ENCODE data around the gene APBA3. TPM values are rescaled to one million over a fixed set of nuclear protein-coding genes. Genes with fewer than 3 reads are reported as not detected.
A peak's percentile ranks its signal among the peaks of the same experiment; 100 is the strongest.

Gene APBA3
- total and polyA plus RNA-seq, 9 of the 15 experiments (the other 6 are each of a cell fraction or from before 2014, with no cell fraction given), result 0.10 to 29.5 (median 11.5) TPM

GRCh38 chr19:3762501-3763459 is 1.3 kb upstream of the APBA3 start, which contains the start of gene MRPL54 (continued):
- TF ChIP-seq MTF1 (CRISPR knock-in tag; IDR thresholded peaks at IDR 0.05; ENCODE audit: borderline replicate concordance) (no peak), TCF7L2 (IDR thresholded peaks at IDR 0.05; ENCODE audit: low read depth, low read length) (peak; percentile 37; the same call in 1 of the 2 replicates), CBFA2T2 (conservative IDR thresholded peaks at IDR 0.05) (no peak), ZNF23 (CRISPR knock-in tag; IDR thresholded peaks at IDR 0.05) (0 out of 2 replicates have a peak, but pooled peaks have one; percentile 26), ZHX1 (conservative IDR thresholded peaks at IDR 0.05; ENCODE audit: low read length) (no peak), SP1 (CRISPR knock-in tag; IDR thresholded peaks at IDR 0.05) (peak; percentile 83), ZNF12 (CRISPR knock-in tag; IDR thresholded peaks at IDR 0.05) (no peak), ZNF507 (tag; conservative IDR thresholded peaks at IDR 0.05) (no peak), RUNX1 (IDR thresholded peaks at IDR 0.05; ENCODE audit: low read depth) (0 out of 2 replicates have a peak, but pooled peaks have one; percentile 10), PML (IDR thresholded peaks at IDR 0.05; ENCODE audit: low read length) (peak; percentile 75; the same call in 1 of the 2 replicates), NR2C2 (CRISPR knock-in tag; IDR thresholded peaks at IDR 0.05) (peak; percentile 82), NR2C2 (tag; IDR thresholded peaks at IDR 0.05) (peak; percentile 95), FOXJ3 (CRISPR knock-in tag; IDR thresholded peaks at IDR 0.05) (no peak), ZNF124 (CRISPR knock-in tag; IDR thresholded peaks at IDR 0.05) (no peak)
- TF ChIP-seq, protein P1, sequence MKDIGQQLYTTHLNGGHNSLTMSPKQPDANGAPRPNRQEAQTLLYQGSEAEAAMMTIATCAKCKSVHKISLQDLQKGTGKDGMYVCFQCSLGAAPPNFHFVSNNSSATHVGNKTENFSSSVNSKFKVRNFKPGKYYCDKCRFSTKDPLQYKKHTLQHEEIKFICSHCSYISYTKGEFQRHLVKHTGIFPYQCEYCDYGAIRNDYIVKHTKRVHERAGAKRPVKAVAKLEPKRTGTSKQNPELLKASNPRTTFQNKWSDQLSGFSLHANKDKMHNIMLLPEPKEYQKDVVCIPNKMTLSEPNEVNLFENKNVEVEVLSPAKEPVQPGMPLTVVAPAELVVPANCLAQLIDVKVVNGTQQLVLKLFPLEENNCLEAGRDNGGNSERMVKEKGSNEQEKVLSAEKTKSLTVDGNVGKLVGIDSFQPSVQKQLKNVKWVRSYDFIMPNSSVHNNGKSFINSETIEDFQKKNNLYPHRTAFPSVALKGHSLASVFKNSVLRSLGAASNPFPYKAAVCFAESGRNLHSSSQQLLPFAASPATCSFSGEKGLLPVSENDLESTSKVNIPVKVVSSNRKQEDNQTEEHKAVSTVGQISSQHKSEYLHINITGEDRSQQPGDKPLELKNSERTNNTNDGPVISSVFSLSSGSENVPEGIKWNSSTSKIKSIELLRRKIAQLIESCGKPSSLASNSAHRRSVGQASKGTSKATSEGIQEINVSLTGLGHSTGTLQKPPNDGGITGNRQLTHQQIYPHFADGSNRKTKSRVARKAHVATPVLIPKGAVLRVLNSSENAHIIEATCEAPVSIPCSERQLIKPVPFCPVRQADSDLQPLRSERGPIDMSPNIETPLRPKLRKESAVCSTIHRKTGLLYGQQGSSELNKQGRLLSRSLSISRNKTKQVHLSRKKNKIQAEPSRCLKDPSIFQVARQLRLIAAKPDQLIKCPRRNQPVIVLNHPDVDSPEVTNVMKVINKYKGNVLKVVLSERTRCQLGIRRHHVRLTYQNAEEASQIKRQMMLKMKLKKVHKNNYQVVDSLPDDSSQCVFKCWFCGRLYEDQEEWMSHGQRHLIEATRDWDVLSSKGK (CRISPR knock-in tag; IDR thresholded peaks at IDR 0.05), result no peak
- TF ChIP-seq, protein P2, sequence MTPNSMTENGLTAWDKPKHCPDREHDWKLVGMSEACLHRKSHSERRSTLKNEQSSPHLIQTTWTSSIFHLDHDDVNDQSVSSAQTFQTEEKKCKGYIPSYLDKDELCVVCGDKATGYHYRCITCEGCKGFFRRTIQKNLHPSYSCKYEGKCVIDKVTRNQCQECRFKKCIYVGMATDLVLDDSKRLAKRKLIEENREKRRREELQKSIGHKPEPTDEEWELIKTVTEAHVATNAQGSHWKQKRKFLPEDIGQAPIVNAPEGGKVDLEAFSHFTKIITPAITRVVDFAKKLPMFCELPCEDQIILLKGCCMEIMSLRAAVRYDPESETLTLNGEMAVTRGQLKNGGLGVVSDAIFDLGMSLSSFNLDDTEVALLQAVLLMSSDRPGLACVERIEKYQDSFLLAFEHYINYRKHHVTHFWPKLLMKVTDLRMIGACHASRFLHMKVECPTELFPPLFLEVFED (CRISPR knock-in tag; conservative IDR thresholded peaks at IDR 0.05), result 0 out of 2 replicates have a peak, but pooled peaks have one; percentile 30
- TF ChIP-seq, protein P3, sequence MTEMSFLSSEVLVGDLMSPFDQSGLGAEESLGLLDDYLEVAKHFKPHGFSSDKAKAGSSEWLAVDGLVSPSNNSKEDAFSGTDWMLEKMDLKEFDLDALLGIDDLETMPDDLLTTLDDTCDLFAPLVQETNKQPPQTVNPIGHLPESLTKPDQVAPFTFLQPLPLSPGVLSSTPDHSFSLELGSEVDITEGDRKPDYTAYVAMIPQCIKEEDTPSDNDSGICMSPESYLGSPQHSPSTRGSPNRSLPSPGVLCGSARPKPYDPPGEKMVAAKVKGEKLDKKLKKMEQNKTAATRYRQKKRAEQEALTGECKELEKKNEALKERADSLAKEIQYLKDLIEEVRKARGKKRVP (CRISPR knock-in tag; IDR thresholded peaks at IDR 0.05), result peak; percentile 78
